Measurements from ENCODE around the gene SLC35E1. TPM values are rescaled to one million over a fixed set of nuclear protein-coding genes. Genes with fewer than 3 reads are reported as not detected.

Gene SLC35E1
- total RNA-seq, 2 experiments from 2014 or later, result 60.1 to 62.4 TPM

- intact Hi-C loops (cut with micrococcal nuclease), result no loop called here
- POLR2A ChIA-PET, result interaction anchor here (0.6 to 4.4 kb wide), 9 partner anchors 9 to 694 kb away, joined by 3 to 35 read pairs (median 3); partner anchors contain the start of gene MED26
- CTCF ChIA-PET, result no interaction called here
- H3K27me3 Mint-ChIP-seq, result no peaks in the 10 kb centered on the region
- peak overlapping the region; percentile 83 for H3K4me3 Mint-ChIP-seq
- ATAC-seq, result no peak
- H3K27ac Mint-ChIP-seq, result peak overlapping the region; percentile 66
- no peaks in the 10 kb centered on the region for H3K9me3 Mint-ChIP-seq
- TF ChIP-seq CTCF (IDR thresholded peaks at IDR 0.05), result no peak
- peaks cover 48% of the 10 kb centered on the region for H3K4me1 Mint-ChIP-seq (ENCODE audit: low read depth)
- DNase-seq, result peak; percentile 35
- H3K36me3 Mint-ChIP-seq (ENCODE audit: low read depth), result peaks cover 45% of the 10 kb centered on the region
Measured at GRCh38 chr19:16541526-16542044, 30.6 kb downstream of the SLC35E1 start.

DNA sequence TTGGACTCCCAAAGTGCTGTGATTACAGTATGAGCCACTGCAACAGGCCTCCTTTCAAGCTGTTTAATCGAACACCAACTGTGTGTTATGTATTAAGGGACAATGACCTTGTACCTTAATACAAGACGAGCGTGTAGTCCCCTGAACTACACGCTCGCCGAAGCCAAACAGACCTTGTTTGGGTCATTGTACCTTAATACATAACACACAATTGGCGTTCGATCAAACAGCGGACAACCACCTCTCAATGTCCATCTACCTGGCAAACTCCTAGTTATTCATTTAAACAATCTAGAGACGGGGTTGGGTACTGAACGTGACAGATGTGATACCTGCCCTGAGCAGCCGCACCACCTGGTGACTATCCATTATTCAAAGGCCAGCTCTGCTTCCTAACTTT lies 31.3 kb downstream of the SLC35E1 start:
- ATAC-seq (no peak), DNase-seq (no peak)
- Mint-ChIP-seq H3K9me3 (no peaks in the 10 kb centered on the region), H3K36me3 (ENCODE audit: low read depth) (peaks cover 50% of the 10 kb centered on the region), H3K4me1 (ENCODE audit: low read depth) (peaks cover 48% of the 10 kb centered on the region), H3K27ac (peak overlapping the region; percentile 66), H3K4me3 (peak overlapping the region; percentile 83), H3K27me3 (no peaks in the 10 kb centered on the region)
- no peak for TF ChIP-seq CTCF (IDR thresholded peaks at IDR 0.05)
- ChIA-PET CTCF (no interaction called here), POLR2A (interaction anchor here (1.0 to 4.4 kb wide), 5 partner anchors 13 to 274 kb away, joined by 3 to 35 read pairs (median 3); partner anchors contain the start of gene MED26)
- intact Hi-C loops (cut with micrococcal nuclease), result no loop called here

DNA sequence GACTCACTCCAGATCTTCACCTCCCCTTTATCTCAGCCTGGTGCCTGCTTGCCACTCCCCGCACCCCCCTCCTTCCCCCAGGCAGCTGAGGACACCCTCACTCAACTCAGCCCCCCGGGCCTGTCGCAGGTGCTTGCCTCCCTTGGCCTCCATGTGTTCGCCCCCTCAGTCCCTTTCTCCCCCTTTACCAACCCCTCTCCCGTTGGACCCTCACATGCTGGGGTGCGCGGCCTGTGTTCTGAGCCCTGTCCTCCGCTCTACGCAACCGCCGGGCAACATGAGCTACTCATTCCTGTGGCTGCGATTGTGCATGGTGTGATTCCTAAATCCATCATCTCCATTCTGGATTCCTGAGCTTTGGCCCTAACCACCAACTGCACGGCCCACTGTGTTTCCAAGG lies 35.1 kb downstream of the SLC35E1 start:
- ChIA-PET CTCF (no interaction called here), POLR2A (interaction anchor here (0.6 kb wide), 1 partner anchor 28 kb away, joined by 3 read pairs; no protein-coding TSS in a partner anchor)
- peaks cover 64% of the 10 kb centered on the region for H3K36me3 Mint-ChIP-seq (ENCODE audit: low read depth)
- no peak for DNase-seq
- no peaks in the 10 kb centered on the region for H3K9me3 Mint-ChIP-seq
- no peak for ATAC-seq
- TF ChIP-seq CTCF (IDR thresholded peaks at IDR 0.05), result no peak
- peaks cover 33% of the 10 kb centered on the region for H3K4me1 Mint-ChIP-seq (ENCODE audit: low read depth)
- H3K27ac Mint-ChIP-seq, result no peak overlapping the region
- no peaks in the 10 kb centered on the region for H3K27me3 Mint-ChIP-seq
- no peak overlapping the region for H3K4me3 Mint-ChIP-seq
- intact Hi-C loops (cut with micrococcal nuclease), result no loop called here

DNA sequence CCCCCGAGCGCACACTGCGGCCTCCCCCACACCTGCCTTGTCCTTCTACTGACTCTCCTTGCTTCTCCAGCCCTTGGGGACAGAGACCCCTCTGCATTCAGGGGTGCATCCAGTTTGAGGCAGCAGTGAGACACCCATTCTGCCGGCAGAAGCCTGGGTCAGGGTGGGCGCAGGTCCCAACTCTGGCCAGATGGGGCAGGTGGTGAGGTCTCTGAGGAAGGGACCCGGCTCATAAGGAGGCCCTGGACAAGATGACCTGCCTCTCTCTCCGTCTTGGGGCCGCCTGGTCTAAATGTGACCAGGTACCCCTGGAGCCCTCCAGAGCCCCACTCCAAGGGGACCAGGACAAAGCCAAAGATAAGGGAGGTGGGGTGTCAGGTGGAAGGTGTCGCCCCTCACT lies 36.1 kb downstream of the SLC35E1 start:
- peaks cover 66% of the 10 kb centered on the region for H3K36me3 Mint-ChIP-seq (ENCODE audit: low read depth)
- no peak for TF ChIP-seq CTCF (IDR thresholded peaks at IDR 0.05)
- no peak overlapping the region for H3K27ac Mint-ChIP-seq
- H3K27me3 Mint-ChIP-seq, result no peaks in the 10 kb centered on the region
- POLR2A ChIA-PET, result interaction anchor here (1.3 kb wide), 1 partner anchor 9 kb away, joined by 4 read pairs; no protein-coding TSS in a partner anchor
- DNase-seq (no peak), ATAC-seq (no peak)
- CTCF ChIA-PET, result no interaction called here
- intact Hi-C loops (cut with micrococcal nuclease), result no loop called here
- no peak overlapping the region for H3K4me3 Mint-ChIP-seq
- no peaks in the 10 kb centered on the region for H3K9me3 Mint-ChIP-seq
- H3K4me1 Mint-ChIP-seq (ENCODE audit: low read depth), result peaks cover 27% of the 10 kb centered on the region

- Mint-ChIP-seq H3K4me1 (ENCODE audit: low read depth) (peaks cover 23% of the 10 kb centered on the region), H3K4me3 (no peak overlapping the region), H3K36me3 (ENCODE audit: low read depth) (peaks cover 64% of the 10 kb centered on the region), H3K27ac (no peak overlapping the region), H3K9me3 (no peaks in the 10 kb centered on the region), H3K27me3 (no peaks in the 10 kb centered on the region)
- no peak for DNase-seq
- ChIA-PET CTCF (interaction anchor here (1.0 kb wide), 1 partner anchor 20 kb away, joined by 5 read pairs; no protein-coding TSS in a partner anchor), POLR2A (interaction anchor here (0.7 to 1.3 kb wide), 2 partner anchors 8 to 14 kb away, joined by 3 to 4 read pairs; no protein-coding TSS in a partner anchor)
- no peak for TF ChIP-seq CTCF (IDR thresholded peaks at IDR 0.05)
- ATAC-seq, result no peak
- intact Hi-C loops (cut with micrococcal nuclease), result no loop called here
Measured at GRCh38 chr19:16535381-16535780, 36.8 kb downstream of the SLC35E1 start.
